GM12874 (cell line): ENCODE data around the gene EPS8.

Experiments used
- TF ChIP-seq, protein P1 (sequence below): IDR thresholded peaks from 2 replicates; pipeline ENCODE4 v1.5.1; 2011; ENCODE audit warnings: low read depth, mild to moderate bottlenecking, control low read depth, low read length, moderate library complexity; ENCODE audit not compliant: insufficient read depth

The EPS8 gene

DNA sequence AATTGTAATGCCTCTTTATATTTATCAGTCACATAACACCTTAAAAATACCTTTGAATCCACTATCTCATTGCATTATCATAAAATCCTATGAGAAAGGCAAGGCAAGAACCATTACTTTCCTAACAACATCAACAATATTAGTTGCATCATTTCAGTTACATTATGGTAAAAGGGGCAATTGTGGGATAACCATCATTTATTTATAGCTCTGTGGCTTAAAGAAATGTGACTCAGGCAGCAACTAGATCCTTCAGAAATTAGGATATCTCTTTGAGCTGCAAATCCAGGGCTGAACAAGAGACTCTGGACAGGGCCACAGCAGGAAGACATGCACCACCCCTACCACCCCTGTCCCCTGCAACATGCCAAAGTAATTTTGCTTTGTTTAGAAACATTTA, 36.4 kb downstream of the EPS8 start:
- TF ChIP-seq, protein P1, sequence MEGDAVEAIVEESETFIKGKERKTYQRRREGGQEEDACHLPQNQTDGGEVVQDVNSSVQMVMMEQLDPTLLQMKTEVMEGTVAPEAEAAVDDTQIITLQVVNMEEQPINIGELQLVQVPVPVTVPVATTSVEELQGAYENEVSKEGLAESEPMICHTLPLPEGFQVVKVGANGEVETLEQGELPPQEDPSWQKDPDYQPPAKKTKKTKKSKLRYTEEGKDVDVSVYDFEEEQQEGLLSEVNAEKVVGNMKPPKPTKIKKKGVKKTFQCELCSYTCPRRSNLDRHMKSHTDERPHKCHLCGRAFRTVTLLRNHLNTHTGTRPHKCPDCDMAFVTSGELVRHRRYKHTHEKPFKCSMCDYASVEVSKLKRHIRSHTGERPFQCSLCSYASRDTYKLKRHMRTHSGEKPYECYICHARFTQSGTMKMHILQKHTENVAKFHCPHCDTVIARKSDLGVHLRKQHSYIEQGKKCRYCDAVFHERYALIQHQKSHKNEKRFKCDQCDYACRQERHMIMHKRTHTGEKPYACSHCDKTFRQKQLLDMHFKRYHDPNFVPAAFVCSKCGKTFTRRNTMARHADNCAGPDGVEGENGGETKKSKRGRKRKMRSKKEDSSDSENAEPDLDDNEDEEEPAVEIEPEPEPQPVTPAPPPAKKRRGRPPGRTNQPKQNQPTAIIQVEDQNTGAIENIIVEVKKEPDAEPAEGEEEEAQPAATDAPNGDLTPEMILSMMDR, result no peak

DNA sequence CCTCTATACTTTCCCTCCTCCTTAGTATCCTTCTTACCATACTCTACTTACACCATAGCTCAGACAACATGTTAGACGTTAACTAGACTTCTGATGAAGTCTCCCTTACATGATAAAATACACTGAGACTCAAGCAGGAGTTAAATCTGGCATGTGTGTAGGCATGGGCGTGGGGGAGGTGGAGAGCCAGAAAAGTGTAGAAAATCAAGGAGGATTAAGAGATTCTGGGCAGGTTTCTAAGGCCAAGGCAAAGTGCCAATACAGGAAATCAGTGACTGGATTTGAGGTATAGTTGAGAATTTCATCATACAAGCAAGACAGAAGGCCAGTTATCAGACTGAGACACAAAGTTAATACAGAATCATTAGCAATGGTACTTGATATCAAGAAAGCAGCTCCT, 37.4 kb downstream of the EPS8 start:
- TF ChIP-seq, protein P1, result no peak

DNA sequence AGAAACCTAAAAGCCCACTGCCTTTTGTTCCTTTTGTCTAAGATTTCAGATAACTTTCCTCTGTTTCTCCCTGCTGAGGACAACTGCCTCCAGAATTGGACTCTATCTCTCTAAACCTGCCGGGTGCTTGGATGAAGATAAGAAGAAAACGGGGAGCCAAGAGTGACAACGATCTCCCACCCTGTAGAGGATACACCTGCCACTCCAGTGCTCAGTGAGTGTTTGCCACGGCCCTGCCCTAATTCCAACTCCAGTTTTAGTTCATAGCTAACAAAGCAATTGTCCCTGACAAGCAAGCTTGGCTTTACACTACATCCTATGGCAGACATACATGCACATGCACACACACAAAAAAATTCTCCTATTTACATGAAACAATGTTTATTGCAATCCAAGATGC, 39.3 kb downstream of the EPS8 start:
- TF ChIP-seq, protein P1, result no peak

DNA sequence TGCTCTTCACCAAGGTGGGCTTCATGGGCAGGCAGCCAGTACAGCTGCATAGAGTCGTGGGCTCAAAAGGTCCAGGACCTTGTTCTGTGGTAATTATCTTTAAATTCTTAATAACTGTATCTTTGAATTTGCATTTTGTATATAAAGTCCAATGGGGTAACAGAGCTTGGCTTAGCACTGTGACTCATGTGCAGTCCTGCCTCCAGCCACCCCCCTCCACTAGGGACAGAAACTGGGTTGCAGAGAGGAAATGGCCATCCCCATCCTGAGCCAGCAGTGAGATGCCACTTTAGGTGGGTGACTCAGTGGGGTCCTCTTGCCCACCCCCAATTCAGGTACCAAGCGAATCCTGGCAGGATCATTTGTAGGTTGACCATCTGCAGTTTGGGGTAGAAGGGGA, 48.1 kb downstream of the EPS8 start:
- TF ChIP-seq, protein P1, result no peak

DNA sequence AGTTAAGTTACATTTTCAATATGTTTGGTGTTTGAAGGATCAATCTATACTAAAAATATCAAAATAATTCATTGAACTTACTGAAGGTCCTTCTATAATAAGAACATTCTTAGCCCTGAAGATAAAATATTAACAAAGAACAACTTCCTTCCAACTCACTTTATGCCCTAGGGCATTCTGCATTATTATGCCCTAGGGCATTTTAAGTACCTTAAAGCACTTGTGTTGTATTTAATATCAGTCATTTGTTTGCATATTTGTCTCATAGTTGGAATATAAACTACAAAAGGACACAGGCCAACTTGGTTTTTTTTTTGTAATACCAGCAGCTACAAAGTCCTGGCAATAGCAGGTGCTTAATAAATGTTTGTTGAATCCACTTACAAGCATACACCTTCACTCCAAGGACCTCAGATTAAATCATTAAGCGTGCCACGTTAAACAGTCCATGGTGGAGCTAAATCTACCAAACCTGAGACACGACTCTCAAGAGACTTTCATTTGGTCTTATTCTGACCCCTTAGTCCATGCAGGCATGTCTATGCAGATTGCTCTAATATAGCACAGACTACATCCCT, 50.7 kb downstream of the EPS8 start:
- TF ChIP-seq, protein P1, result no peak

DNA sequence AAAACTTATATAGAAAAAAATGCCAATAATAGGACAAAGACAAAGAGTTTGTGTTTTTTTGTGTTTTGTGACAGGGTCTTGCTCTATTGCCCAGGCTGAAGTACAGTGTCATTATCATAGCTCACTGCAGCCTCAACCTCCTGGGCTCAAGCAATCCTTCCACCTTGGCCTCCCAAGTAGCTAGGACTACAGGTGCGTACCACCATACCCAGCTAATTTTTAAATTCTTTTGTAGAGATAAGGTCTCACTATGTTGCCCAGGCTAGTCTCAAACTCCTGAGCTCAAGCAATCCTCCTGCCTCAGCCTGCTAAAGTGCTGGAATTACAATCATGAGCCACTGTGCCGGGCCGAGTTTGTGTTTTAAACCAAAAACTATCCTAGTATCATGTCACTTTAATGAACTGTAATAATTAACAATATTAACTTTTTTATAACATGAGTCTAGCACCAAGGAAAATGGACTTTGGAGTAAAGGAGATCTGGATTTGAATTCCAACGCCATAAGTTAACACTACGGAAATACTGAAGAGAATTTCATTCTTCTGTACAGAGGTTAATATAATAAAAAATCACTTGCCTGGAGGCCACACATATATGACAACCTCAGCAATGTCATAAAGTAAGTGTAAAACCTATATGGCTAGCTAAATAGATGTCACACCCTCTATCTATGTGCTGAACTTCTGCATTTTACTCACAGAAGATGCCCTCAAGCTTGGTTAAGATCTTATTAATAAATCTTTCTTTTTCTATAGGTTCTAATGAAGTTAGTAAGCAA, 53.2 kb downstream of the EPS8 start:
- TF ChIP-seq, protein P1, result no peak

DNA sequence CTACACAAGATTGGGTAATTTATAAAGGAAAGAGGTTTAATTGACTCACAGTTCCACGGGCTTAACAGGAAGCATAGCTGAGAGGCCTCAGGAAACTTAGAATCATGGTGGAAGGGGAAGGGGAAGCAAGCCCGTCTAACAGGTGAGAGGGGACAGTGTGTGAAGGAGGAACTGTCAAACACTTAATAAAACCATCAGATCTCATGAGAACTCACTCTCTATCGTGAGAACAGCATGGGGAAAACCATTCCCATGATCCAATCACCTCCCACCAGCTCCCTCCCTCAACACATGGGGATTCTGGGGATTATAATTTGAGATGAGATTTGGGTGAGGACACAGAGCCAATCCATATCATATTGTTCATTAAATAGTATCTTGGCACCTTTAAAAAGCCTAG, 56.1 kb downstream of the EPS8 start:
- TF ChIP-seq, protein P1, result no peak
